Breast epithelium (tissue), 4 donors: ENCODE measurements around the gene MICALL2. TPM values are rescaled to one million over a fixed set of nuclear protein-coding genes. Genes with fewer than 3 reads are reported as not detected.

Experiments used
- DNase-seq, 2 donors: peaks; one replicate each; pipeline ENCODE4 v3.0.0-alpha.2; 2019; ENCODE audit warnings: low spot score in 2 of 2
- H3K27ac ChIP-seq, 2 donors: fragments of 200-600 bp; sonication (generic) in 1 of 2; one replicate each; pipeline ENCODE4 v1.5.1; 2016 to 2019; ENCODE audit warnings: mild to moderate bottlenecking in 1 of 2
- H3K27me3 ChIP-seq, 2 donors: fragments of 200-600 bp; sonication (generic) in 1 of 2; one replicate each; pipeline versions ENCODE4 v1.5.1 to v1.6.0; 2017 to 2019; ENCODE audit warnings: control low read depth in 1 of 2, mild to moderate bottlenecking in 1 of 2
- H3K36me3 ChIP-seq: fragments of 200-600 bp; one replicate; pipeline ENCODE4 v1.5.1; 2019
- H3K4me1 ChIP-seq, 2 donors: fragments of 200-600 bp; sonication (generic); one replicate each; pipeline ENCODE4 v1.5.1; 2016 to 2019; ENCODE audit warnings: control low read depth in 1 of 2
- H3K4me3 ChIP-seq, 3 donors: fragments of 200-600 bp; sonication (generic); 1 replicate in 2 of 3; 2 replicates in 1 of 3; pipeline ENCODE4 v1.5.1; 2016 to 2019; ENCODE audit warnings: mild to moderate bottlenecking in 3 of 3, moderate library complexity in 2 of 3
- H3K9me3 ChIP-seq, 2 donors: fragments of 200-600 bp; sonication (generic) in 1 of 2; one replicate each; pipeline ENCODE4 v1.5.1; 2016 to 2019; ENCODE audit warnings: control low read depth in 1 of 2
- POLR2A ChIP-seq: fragments of 450-650 bp; IDR thresholded peaks from one replicate; pipeline ENCODE4 v1.6.1; 2016; ENCODE audit warnings: antibody characterized with exemption, mild to moderate bottlenecking, moderate library complexity
- POLR2AphosphoS5 ChIP-seq, 3 donors: sonication (generic); formaldehyde crosslinking; IDR thresholded peaks; one replicate each; pipeline ENCODE4 v1.6.1; 2017; ENCODE audit warnings: antibody characterized with exemption in 3 of 3
- intact Hi-C: fragments of 100-400 bp; cut with DNase I; formaldehyde crosslinking; loops from one replicate; pipeline ENCODE4 v1.15.1; 2023; ENCODE audit warnings: low total_unique reads
- total RNA-seq, 3 donors: library from RNA; depleted of rRNA; stranded (reverse); fragments of >200 nt; gene quantifications; one replicate each; pipeline ENCODE4 v1.1.0, GENCODE V29; 2016
- TF ChIP-seq, protein P1 (sequence below), 3 donors: fragments of 450-650 bp; IDR thresholded peaks; one replicate each; pipeline ENCODE4 v1.5.1; 2016 to 2017; ENCODE audit warnings: antibody characterized with exemption in 3 of 3, mild to moderate bottlenecking in 3 of 3, moderate library complexity in 3 of 3

Gene MICALL2
- total RNA-seq, 3 donors from 2014 or later = 4.0 to 20.0 (median 15.8) TPM

- Histone ChIP-seq H3K27ac (no peak overlapping the region), H3K4me1 (peaks cover 0 to 16% of the 10 kb centered on the region in 2 donors), H3K27me3 (no peaks in the 10 kb centered on the region), H3K9me3 (no peaks in the 10 kb centered on the region), H3K4me3 (no peak overlapping the region), H3K36me3 (peaks cover 16% of the 10 kb centered on the region)
- TF ChIP-seq POLR2AphosphoS5 (IDR thresholded peaks at IDR 0.05) (no peak), POLR2A (no peak)
- TF ChIP-seq, protein P1, sequence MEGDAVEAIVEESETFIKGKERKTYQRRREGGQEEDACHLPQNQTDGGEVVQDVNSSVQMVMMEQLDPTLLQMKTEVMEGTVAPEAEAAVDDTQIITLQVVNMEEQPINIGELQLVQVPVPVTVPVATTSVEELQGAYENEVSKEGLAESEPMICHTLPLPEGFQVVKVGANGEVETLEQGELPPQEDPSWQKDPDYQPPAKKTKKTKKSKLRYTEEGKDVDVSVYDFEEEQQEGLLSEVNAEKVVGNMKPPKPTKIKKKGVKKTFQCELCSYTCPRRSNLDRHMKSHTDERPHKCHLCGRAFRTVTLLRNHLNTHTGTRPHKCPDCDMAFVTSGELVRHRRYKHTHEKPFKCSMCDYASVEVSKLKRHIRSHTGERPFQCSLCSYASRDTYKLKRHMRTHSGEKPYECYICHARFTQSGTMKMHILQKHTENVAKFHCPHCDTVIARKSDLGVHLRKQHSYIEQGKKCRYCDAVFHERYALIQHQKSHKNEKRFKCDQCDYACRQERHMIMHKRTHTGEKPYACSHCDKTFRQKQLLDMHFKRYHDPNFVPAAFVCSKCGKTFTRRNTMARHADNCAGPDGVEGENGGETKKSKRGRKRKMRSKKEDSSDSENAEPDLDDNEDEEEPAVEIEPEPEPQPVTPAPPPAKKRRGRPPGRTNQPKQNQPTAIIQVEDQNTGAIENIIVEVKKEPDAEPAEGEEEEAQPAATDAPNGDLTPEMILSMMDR (IDR thresholded peaks at IDR 0.05) = no peak
- DNase-seq = no peak
- intact Hi-C loops = no loop called here
Observed at GRCh38 chr7:1499367-1500029, 40.2 kb upstream of the MICALL2 start.

DNA sequence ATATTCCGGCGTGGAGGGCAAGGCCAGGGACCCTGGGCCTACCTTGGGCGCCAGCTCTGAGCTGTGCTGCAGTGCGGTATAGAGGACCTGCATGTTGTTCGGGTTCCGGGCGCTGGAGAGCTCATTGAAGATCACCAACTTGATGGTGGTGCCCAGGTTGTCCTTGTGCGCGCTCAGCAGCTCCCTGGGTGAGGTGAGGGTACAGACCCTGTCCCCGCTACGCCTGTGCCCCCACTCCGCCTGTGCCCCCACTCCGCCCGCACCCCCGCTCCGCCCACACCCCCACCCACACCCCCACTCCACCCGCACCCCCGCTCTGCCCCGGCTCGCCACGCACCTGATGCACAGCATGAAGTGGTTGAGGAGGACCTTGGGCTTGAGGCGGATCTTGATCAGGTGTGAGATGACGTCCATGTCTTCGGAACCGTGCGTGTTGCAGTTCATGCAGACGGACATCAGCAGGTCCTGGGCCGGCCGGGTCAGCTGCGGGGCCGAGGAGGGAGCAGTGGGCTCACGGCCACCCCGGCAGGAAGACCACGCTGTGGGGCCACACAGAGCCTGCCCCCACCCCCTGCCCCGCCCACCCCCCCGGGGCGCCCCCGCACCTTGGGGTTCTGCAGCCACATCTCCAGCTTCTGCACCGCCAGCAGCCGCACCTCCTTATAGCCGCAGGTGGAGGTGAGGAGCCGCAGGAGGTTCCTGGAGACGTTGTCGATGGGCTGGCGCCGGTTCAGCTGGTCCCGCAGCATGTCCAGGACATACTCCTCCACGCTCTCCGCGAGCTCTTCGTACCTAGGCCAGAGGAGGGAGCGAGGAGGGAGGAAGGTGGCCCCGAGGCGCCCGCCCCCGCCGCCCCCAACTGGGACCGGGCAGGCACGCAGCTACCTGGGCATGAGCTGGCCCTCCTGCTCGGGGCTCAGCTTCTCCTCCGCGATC is 39.4 kb upstream of the MICALL2 start:
- no peaks in the 10 kb centered on the region for H3K9me3 ChIP-seq
- no peak for DNase-seq
- intact Hi-C loops = no loop called here
- TF ChIP-seq, protein P1 (IDR thresholded peaks at IDR 0.05) = no peak
- TF ChIP-seq POLR2AphosphoS5 (IDR thresholded peaks at IDR 0.05) (no peak), POLR2A (no peak)
- H3K4me3 ChIP-seq = no peak overlapping the region
- peaks cover 0 to 16% of the 10 kb centered on the region in 2 donors for H3K4me1 ChIP-seq
- peaks cover 16% of the 10 kb centered on the region for H3K36me3 ChIP-seq
- H3K27ac ChIP-seq = no peak overlapping the region
- H3K27me3 ChIP-seq = no peaks in the 10 kb centered on the region

DNA sequence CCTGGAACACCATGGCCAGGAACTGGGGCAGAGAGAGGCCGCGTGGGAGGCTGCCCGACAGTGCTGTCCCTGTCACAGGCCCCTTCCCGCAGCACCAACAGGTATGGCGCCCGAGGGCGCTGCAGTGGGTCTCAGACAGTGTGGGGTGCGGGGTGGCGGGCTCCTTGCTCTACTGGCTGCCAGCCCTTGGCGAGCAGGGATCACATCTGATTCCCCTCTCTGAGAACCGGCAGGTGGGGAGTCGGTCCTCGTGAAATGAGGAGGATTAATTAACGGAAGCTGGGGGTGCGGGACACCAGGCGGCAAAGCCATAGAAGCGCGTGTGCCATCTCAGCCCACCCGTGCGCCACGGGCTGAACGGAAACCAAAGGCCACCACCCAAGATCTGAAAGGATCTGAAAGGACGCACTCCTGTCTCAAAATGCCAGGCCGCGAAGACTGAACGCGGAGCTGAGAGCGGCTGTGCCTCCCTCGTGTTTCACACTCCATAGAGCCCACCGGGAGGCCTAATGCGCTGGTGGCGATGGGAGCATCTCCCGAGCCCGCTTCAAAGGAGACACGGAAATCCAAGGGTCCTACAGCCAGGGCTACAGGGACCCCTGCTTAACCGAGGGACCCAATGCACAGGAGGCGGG is 38.1 kb upstream of the MICALL2 start:
- Histone ChIP-seq H3K4me1 (peaks cover 0 to 4% of the 10 kb centered on the region in 2 donors), H3K9me3 (no peaks in the 10 kb centered on the region), H3K36me3 (peaks cover 16% of the 10 kb centered on the region), H3K4me3 (no peak overlapping the region), H3K27me3 (no peaks in the 10 kb centered on the region), H3K27ac (no peak overlapping the region)
- DNase-seq = no peak
- TF ChIP-seq POLR2AphosphoS5 (IDR thresholded peaks at IDR 0.05) (no peak), POLR2A (no peak)
- TF ChIP-seq, protein P1 (IDR thresholded peaks at IDR 0.05) = no peak
- intact Hi-C loops = no loop called here

GRCh38 chr7:1496531-1497292 is 37.4 kb upstream of the MICALL2 start:
- H3K36me3 ChIP-seq = peaks cover 16% of the 10 kb centered on the region

More at GRCh38 chr7:1496531-1497292, 37.4 kb upstream of the MICALL2 start:
- H3K27ac ChIP-seq = no peak overlapping the region
- H3K27me3 ChIP-seq = no peaks in the 10 kb centered on the region
- TF ChIP-seq POLR2AphosphoS5 (IDR thresholded peaks at IDR 0.05) (no peak), POLR2A (no peak)
- TF ChIP-seq, protein P1 (IDR thresholded peaks at IDR 0.05) = no peak
- H3K4me3 ChIP-seq = no peak overlapping the region
- intact Hi-C loops = no loop called here
- DNase-seq = no peak
- H3K9me3 ChIP-seq = no peaks in the 10 kb centered on the region
- H3K4me1 ChIP-seq = no peaks in the 10 kb centered on the region
